Ureter (tissue), 1 donor: ENCODE measurements around the gene SCGB3A1. TPM values are rescaled to one million over a fixed set of nuclear protein-coding genes. Genes with fewer than 3 reads are reported as not detected.

Experiments used
- DNase-seq: peaks from one replicate; pipeline ENCODE4 v3.0.0-alpha.2; 2020; ENCODE audit warnings: low spot score
- total RNA-seq: library from RNA; stranded (reverse); gene quantifications from one replicate; pipeline ENCODE4 v1.2.4, GENCODE V29; 2023
- donor health status: DM: yes; HTN: yes; CAD: no.

The SCGB3A1 gene
- total RNA-seq, 1 donor from 2014 or later: 1.4 TPM

DNA sequence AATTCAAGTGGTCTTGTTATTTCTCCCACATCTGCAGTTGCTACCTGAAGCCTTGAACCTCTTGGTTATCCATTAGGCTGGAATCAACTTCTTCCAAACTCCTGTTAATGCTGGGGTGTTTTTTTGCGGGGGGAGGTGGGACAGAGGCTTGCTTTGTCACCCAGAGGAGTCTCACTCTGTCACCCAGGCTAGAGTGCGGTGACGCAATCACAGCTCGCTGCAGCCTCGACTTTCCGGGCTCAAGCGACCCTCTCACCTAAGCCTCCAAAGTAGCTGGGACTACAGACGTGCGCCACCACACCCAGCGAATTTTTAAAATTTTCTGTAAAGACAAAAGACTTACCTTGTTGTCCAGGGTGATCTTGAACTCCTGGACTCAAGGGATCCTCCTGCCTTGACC lies 4.4 kb downstream of the SCGB3A1 start:
- no peak for DNase-seq

DNA sequence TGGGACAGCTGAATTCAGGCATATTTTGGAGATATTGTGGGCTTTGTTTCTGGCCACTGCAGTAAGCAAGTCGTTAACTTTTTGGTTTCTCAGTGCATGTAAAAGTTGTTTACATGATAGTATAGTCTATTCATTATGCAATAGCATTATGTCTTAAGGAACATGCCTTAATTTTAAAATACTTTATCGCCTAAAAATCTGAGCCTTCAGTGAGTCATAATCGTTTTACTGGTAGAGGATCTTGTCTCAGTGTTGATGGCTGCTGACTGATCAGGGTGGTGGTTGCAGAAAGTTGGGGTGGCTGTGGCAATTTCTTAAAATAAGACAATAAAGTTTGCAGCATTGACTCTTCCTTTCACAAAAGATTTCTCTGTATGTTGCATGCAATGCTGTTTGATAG lies 5.1 kb downstream of the SCGB3A1 start:
- no peak for DNase-seq

- DNase-seq: no peak
These were observed 7.6 kb downstream of the SCGB3A1 start for GRCh38 chr5:180583738-180584137.

DNA sequence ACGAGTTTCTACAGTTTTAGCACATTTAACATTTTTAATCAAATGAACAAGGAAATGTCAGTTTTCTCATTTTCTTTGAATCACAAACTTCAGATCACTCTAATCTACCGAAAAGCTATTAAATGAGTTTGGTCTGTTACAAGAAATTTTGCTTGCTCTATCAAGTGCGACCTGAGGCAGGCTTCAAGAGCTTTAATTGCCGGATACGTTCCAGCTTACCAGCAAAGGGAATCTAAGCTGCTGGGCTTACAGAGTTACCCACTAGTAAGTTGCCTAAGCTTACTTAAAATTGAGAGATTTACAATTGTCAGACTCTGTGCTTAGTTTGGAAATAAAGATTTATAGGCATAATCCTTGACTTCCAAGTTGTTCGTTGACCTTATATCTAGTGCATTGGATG lies 10.6 kb downstream of the SCGB3A1 start:
- DNase-seq: no peak

GRCh38 chr5:180575571-180575970 lies 15.7 kb downstream of the SCGB3A1 start:
- no peak for DNase-seq

DNA sequence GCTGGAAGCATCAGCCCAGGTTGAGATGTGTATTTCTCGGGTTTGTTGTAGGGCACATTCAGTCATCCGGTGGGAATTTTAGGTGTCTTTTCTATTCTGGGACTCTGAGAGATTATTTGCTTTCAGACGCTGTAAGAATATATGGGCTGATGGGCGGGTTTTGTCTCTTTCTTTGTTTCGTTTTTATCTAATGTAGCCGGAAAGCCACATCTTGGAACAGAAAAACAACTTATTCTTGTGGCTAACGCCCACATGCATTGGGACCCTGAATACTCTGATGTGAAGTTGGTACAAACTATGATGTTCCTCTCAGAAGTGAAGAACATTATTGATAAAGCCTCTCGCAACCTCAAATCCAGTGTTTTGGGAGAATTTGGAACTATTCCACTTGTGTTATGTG lies 22.4 kb downstream of the SCGB3A1 start:
- DNase-seq: no peak

GRCh38 chr5:180563994-180564393 lies 27.3 kb downstream of the SCGB3A1 start:
- no peak for DNase-seq

DNA sequence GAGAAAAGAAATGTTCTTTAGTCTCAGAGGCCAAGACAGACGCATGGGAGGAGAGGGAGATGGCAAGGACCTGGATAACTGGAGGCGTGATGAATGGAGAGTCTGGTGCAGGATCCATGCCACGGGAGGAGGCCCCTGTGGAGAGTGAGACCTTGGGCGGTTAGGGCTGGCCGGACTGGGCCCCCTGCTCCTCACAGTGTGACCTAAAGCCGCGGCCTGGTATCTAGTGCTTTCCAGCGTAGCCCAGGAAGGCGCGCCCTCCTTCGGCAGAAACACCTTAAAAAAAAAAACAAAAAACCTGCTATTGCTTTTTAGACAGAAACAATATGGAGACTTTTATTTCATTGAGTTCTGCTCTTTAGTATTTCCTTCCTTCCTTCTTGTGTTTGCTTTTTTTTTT lies 33.1 kb downstream of the SCGB3A1 start:
- DNase-seq: no peak

DNA sequence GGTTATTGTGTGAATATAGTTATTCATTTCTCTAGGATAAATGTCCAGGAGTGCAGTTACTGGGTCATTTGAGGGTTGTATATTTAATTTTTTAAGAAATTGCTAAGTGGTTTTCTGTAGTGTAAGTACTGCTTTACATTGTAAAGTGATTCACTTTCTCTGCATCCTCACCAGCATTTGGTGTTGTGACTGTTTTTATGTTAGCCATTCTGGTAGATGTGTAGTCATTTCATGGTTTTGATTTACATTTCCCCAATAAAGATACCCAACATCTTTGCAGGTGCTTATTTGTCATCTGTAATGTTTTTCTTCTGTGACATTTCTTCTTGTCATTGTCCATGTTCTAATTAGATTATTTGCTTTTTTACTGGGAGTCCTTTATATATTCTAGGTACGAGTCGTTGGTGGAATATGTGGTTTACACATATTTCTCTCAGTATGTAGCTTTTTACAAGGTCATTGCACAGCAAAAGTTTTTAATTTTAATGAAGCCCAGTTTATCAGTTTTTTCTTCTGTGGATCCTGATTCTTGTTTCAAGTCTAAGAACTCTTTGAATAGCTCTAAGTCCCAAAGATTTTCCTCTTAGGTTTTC lies 34.0 kb downstream of the SCGB3A1 start:
- DNase-seq: no peak

DNA sequence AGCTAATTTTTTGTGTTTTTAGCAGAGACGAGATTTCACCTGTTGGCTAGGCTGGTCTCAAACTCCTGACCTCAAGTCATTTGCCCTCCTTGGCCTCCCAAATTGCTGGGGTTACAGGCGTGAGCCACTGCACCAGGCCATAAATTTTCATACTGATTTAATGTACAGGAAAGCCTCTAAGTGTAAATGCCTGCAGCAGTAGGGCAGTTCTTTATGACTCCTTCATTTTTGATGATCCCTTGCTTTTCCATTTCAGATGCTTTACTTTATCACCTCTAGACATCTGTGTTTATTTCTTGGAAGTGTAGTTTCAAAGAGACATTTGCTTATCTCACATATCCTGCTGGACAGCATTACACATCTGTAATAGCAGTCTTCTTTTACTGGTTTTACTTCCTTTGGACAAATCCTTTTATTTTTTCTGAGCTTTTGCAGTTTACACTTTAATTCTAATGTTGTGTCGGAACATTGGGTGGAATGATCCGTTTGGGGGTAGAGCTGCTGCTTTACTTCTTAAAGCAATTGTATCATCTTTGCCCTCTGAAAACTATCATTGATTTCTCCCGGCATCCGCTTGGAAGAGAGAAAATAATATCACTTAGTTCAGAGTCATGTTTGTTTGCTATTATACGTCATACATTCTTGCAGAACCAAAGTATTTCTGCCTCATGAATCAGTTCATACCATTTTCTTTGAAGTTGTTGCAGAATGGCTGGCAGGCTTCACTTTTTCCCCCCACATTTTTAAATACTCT lies 36.0 kb downstream of the SCGB3A1 start:
- no peak for DNase-seq

GRCh38 chr5:180553530-180553929 lies 37.8 kb downstream of the SCGB3A1 start:
- DNase-seq: no peak

DNA sequence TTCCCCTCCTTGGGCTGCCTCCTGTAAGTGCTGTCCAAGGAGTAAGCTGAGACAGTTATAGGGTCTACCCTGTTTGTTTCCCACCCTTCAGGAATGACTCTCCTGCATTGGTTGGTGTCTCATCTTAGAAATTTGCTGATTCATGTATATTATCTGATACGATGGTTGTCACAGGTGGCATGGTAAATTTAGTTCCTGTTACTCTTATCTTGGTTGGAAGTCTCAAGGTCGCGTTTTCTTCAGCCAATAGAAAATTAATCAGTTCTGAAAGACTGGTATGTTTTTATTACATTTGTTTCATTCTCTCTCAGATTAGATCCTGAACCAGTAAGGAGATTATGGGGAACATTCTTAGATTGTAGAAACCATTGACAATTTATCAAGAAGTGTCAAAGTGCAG lies 42.7 kb downstream of the SCGB3A1 start:
- no peak for DNase-seq

GRCh38 chr5:180545248-180545647 lies 46.1 kb downstream of the SCGB3A1 start:
- no peak for DNase-seq

GRCh38 chr5:180541710-180542109 lies 49.6 kb downstream of the SCGB3A1 start:
- no peak for DNase-seq

Other genes starting within 250 kb of the SCGB3A1 start
- gene GFPT2, start 238.2 kb downstream of the SCGB3A1 start, total RNA-seq: 20.0 TPM
- gene CNOT6, start 97.1 kb downstream of the SCGB3A1 start, total RNA-seq: 29.6 TPM
- 12.1 TPM for gene FLT4, start 58.1 kb upstream of the SCGB3A1 start, total RNA-seq
- not detected for gene OR2Y1, start 148.6 kb upstream of the SCGB3A1 start, total RNA-seq
- gene MGAT1, start 211.3 kb upstream of the SCGB3A1 start, total RNA-seq: 151 TPM